ENCODE results near the gene RHEX. TPM values are rescaled to one million over a fixed set of nuclear protein-coding genes. Genes with fewer than 3 reads are reported as not detected.

Gene RHEX
- total RNA-seq, 1 donor from 2014 or later = 0.29 TPM

GRCh38 chr1:206021008-206021625 is 31.9 kb upstream of the RHEX start:
- no peak for TF ChIP-seq CTCF (conservative IDR thresholded peaks at IDR 0.05; ENCODE audit: low read depth, low read length)
- H3K4me3 ChIP-seq (ENCODE audit: low read depth, low read length) = no peak overlapping the region
- DNase-seq (ENCODE audit: low read depth) = no peak

GRCh38 chr1:206021626-206022365 is 31.2 kb upstream of the RHEX start:
- no peak overlapping the region for H3K4me3 ChIP-seq (ENCODE audit: low read depth, low read length)
- peak; percentile 19 for DNase-seq (ENCODE audit: low read depth)
- TF ChIP-seq CTCF (conservative IDR thresholded peaks at IDR 0.05; ENCODE audit: low read depth, low read length) = no peak

GRCh38 chr1:206022766-206023165 is 30.2 kb upstream of the RHEX start:
- TF ChIP-seq CTCF (conservative IDR thresholded peaks at IDR 0.05; ENCODE audit: low read depth, low read length) = no peak
- H3K4me3 ChIP-seq (ENCODE audit: low read depth, low read length) = no peak overlapping the region
- DNase-seq (ENCODE audit: low read depth) = no peak

GRCh38 chr1:206023695-206024094 is 29.3 kb upstream of the RHEX start, which contains the start of gene CTSE:
Gene CTSE, minus strand, starts transcription at chr1:206023895. Its CDS starts 104 bp downstream, at chr1:206023791.
- TF ChIP-seq CTCF (conservative IDR thresholded peaks at IDR 0.05; ENCODE audit: low read depth, low read length) = no peak
- no peak within 1 kb of the TSS for H3K4me3 ChIP-seq (ENCODE audit: low read depth, low read length)
- no peak for DNase-seq (ENCODE audit: low read depth)

- no peak for DNase-seq (ENCODE audit: low read depth)
- H3K4me3 ChIP-seq (ENCODE audit: low read depth, low read length) = no peak overlapping the region
- no peak for TF ChIP-seq CTCF (conservative IDR thresholded peaks at IDR 0.05; ENCODE audit: low read depth, low read length)
These were observed 27.6 kb upstream of the RHEX start for GRCh38 chr1:206025283-206025820.

GRCh38 chr1:206029484-206029883 is 23.5 kb upstream of the RHEX start:
- DNase-seq (ENCODE audit: low read depth) = peak; percentile 64

More at GRCh38 chr1:206029484-206029883, 23.5 kb upstream of the RHEX start:
- H3K4me3 ChIP-seq (ENCODE audit: low read depth, low read length) = no peak overlapping the region
- no peak for TF ChIP-seq CTCF (conservative IDR thresholded peaks at IDR 0.05; ENCODE audit: low read depth, low read length)
